T47D (cell line): ENCODE data around the gene SRGAP1.

Source experiments
- DNase-seq, 2 experiments: peaks; one replicate each; pipeline versions ENCODE4 v3.0.0 to v3.0.0-alpha.2; 2011 to 2012; ENCODE audit warnings: low read depth in 1 of 2, low spot score in 1 of 2
- JUND ChIP-seq: IDR thresholded peaks from 2 replicates; pipeline ENCODE4 v1.6.1; 2012; ENCODE audit warnings: low read depth
- in situ Hi-C: cut with HindIII; loops from 2 replicates; pipeline ENCODE4 v1.10.0; 2016; ENCODE audit warnings: low sequenced_read_pairs, low pct_unique_long_range_greater_than_20kb

The SRGAP1 gene

DNA sequence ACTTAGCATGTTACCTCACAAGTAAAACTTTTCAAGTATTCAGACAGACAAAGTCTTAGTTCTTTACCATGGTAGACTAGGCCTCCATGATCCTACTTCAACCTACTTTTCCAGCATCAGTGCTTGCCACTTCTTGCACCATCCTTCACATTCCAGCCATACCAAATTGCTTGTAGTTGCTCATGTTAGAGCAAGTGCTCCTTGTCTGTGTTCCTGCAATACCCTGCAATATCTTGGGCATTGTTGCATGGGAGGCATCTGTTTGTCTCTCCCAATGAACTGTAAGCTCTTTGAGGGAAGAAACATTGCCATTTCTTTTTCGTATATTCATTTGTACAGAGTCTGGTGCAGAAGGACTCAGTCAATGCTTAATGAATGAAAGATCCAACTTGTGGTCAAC is 78.0 kb downstream of the SRGAP1 start:
- in situ Hi-C loops: no loop called here
- DNase-seq: peak in 1 of 2 experiments; percentile 59
- no peak for TF ChIP-seq JUND

DNA sequence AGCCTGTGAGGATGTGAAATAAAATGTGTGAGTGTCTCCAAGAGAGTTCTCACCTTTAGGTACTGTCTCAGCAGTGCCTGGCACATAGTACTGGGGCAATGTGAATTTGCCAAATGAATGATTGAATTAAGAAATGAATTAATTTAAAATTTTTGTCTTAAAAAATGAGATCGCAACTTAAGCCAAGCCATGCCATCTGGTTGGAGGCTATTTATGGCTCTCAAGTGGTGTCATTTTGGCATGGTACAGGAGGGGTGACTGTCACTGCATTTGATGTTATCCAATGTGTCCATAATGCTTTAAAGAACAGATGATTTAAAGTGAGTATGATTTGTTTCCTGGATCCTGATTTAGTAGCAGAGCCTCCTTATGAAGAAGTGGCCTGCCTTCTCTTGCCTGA is 80.3 kb downstream of the SRGAP1 start:
- TF ChIP-seq JUND: no peak
- in situ Hi-C loops: no loop called here
- no peak for DNase-seq

DNA sequence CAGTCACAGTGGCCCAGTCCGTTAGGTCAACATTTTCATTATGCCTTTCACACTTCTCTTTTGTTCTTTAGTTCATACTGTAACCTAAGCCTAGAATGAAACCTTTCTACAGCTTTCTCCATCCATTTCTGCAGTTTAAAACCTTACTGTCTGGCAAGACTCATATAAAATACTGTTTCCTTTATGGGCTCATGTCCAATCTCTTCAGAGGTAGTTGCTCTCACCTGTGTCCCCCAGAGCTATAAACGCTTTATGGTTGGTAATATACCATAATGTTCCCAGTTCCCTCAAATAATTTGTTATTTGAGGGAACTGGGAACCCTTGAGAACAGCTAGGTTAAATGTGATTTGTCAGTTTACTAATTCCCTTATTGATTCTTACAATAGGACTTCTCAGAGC is 83.0 kb downstream of the SRGAP1 start:
- no peak for TF ChIP-seq JUND
- no peak for DNase-seq
- in situ Hi-C loops: no loop called here

DNA sequence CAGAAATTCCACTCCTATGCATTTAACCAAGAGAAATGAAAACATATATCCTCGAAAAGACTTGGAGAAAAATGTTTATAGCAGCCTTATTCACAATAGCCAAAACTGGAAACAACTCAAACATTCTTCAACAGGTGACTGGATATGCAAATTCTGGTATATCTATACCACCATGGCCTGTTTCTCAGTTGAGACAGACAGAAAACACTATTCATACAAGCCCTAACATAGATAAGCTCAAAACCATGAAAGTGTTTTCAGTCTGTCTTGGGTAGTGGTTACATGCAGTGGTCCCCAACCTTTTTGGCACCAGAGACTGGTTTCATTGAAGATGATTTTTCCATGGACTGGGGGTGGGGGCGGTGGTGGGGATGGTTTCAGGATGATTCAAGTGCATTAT is 83.8 kb downstream of the SRGAP1 start:
- DNase-seq: no peak
- no peak for TF ChIP-seq JUND
- in situ Hi-C loops: no loop called here

DNA sequence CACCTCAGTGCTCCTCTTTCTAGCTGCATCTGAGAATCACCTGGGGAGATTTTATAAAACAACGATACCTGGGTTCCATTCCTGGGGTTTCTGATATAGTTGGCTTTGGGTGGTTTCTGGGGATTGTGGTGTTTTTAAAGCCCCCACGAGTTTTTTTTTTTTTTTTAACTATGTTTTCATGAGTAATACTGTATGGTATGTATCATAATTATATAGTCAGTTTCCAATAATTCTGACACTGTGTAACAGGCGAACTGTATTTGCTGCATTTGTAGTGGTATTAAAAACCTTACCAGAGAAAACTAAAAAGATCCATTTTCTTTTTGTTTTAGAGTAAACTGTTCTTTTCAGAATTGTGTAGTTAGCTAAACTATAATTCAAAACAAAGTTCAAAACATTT is 84.9 kb downstream of the SRGAP1 start:
- TF ChIP-seq JUND: no peak
- in situ Hi-C loops: no loop called here

DNA sequence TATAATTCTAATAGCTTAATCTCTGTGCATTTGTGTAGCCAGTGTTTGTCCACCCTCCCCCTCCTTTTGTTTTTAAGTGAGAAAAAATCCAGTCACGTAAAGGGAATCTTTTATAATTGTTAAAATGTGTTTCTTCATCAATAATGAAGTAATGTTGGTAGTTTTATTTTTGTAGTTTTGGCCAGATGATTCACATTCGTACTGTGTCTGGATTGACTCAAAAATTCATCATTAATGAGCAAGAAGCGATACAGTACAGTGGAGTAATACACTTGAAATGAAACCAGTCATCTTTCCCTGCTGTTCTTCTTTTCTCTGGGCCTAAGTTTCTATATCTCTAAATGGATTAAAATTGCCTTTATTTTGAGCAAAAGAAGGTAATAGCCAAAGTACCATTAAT is 86.5 kb downstream of the SRGAP1 start:
- TF ChIP-seq JUND: no peak
- in situ Hi-C loops: no loop called here
- DNase-seq: no peak

More for the DNA sequence above, 84.9 kb downstream of the SRGAP1 start:
- no peak for DNase-seq

DNA sequence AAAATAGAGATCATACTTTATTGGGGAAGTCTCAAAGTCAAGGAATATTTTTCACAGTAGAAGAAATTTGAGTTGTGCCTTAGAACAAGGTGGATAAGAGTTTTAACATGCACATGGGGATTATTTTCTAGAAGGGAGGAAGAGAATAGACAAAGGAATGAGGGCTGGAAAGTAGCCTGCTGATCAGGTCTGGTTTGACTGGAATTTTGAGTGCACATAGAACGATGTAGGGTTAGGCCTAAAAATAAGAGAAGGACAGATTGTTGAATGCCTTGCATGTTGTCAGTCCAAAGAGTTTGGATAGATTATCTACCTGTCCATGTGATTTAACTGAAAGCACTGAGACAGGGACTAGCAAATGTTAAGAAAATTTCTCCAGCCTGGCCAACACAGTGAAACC is 87.2 kb downstream of the SRGAP1 start:
- peak in 1 of 2 experiments; percentile 26 for DNase-seq
- no peak for TF ChIP-seq JUND
- in situ Hi-C loops: no loop called here

DNA sequence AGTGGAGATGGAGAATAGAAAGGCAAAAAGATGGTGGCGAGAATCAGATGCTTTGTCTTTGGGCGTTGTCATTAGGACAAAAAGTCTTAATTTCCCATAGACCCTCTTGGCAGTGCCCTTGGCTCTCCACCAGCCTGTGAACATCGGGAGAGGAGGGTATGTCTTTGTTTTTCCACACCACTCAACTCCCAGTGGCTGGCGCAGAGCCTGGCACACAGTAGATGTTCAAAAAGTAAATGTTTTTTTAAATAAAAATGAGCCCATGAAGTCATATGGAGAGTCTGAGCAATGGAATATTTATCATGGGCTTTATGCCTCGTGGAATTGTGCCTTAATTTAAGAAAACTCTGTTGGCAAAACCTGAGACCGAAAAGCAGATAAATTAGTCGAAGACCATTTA is 90.4 kb downstream of the SRGAP1 start:
- in situ Hi-C loops: no loop called here
- DNase-seq: no peak
- no peak for TF ChIP-seq JUND

DNA sequence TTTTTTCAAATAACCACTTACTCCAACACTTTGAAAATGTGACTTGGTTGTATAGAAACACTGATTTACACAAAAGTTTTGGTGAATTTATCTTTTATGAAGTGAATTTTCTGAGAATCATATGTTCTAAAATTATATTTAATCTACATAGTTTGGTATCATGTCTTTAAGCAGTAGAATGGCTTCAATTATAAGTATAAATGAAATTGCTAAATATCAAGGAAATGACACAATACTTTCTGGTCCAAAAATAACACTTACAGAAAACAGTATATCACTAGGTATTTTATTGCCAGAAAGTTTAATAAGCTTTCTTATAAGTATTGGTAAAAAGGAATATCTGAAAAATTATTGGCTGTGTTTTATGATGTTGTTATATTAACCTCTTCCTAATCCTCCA is 90.9 kb downstream of the SRGAP1 start:
- TF ChIP-seq JUND: no peak
- no peak for DNase-seq
- in situ Hi-C loops: no loop called here

DNA sequence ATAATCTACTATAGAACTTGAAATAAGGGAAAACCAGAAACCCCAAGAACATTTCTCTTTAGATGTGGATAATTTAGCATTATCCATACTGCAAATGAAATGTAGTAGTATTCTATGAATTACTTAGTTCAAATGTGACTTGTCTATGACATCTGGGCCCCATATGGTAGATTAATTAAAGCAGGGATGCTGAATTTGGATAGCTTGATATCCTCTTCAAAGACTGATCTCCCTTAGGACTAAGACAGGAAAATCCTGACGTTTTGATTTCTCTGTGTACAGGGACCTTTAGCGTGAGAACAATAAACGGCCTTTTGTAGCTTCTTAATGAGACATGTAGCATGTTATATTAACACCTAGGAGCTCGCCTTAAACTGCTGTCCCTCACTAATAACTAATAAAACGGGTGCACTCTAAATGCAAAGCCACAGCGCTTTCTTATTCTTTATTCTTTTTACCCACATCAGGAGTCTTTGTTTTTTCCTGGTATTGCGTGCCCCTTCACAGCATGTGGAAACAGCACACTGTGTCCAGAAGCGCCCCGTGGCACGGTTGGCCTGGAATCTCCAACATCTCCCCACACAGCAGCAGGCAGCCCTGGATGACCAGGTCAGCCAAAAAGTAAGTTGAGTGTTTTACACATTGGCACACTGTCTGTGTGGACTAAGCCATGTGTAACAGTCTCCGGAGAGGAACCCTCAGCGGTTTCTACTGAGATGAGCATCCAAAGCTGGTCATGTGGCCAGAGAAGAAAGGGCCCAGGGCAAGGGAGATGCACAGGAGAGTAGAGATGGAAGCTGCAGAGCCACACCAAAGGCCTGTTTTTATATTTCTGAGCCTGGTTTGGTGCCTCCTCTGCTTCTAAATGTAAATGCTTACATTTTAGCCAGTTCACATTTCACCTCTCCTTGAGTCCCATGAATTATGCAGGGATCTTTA is 93.1 kb downstream of the SRGAP1 start:
- in situ Hi-C loops: no loop called here
- DNase-seq: no peak
- TF ChIP-seq JUND: no peak

DNA sequence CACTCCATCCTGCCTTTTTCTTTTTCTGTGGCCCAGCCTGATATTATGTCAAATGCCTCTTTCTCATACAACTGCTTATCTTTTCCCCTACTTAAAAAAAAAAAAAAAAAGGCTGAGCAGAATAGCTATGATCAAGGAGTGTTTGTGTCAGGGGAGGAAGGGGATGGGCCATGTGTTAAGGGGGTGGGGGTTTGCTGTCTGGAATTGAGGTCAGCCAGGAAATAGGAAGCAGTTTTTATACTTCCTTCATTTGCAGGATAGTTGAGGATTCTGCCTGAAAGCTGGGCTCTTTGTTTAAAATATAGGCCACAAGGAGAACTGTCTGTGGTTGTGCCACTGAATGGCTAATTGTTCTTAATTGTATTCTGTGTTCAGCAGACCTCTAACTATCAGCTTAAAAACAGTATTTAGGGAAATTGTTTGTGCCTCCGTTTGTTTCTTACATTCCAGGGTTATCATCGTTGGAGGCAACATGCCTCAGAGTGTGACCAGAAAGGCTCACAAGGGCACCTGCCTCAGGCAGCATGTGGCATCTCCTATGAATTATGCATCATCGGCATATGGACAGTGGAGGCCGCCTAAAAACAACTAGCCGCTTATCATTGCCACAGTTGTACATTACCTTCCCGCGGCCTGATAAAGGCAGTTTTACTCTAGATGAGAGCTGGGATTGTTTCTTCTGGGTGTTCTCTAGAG is 96.0 kb downstream of the SRGAP1 start:
- TF ChIP-seq JUND: no peak
- no peak for DNase-seq
- in situ Hi-C loops: no loop called here

DNA sequence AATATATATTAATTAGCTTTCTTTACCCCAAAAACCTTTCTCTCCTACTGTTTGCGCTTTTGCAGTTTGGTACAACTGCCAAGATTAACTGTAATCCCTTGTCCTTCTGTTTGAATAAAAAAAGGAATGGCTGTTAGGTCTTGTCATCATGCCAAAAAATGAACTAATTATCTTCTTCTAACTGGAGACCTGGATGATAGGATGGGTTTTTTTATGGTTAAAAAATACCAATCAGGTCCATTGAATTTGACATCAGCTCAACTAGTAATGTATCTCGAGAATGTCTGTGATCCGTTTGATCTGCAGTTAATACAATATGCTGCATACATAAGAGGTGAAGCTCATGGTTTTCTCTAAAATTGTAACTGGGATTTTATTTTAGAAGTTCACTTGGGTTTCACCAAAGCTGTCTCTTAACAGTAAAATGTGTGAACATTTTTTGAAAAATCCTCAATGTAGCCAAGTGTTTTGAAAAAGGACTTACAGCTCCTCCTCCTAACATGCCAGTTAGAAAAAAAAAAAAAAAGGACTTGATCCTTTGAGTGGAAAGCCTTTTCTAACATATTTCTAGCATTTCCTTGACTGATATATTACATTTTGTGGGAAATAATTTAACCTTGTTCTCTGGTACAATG is 96.8 kb downstream of the SRGAP1 start:
- in situ Hi-C loops: no loop called here

DNA sequence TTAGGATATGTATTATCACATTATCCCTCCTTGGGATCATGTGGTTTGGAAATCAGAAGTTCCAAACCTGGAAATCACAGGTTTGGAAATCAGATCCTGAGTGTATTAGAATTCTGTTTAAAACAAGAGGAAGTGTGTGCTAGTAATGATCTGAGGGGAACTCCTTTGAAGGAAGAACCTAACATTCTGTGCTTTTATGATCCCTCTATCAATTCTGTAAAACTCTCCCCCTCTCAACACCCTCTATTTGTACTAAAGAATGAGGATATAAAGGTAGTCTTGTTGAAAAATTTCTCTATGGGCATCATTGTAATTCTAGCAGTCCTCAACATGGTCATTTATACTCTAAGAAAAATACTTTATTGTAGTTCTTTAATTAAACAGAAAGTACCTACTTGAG is 97.4 kb downstream of the SRGAP1 start:
- TF ChIP-seq JUND: no peak
- no peak for DNase-seq
- in situ Hi-C loops: no loop called here

More for the DNA sequence above, 96.8 kb downstream of the SRGAP1 start:
- no peak for TF ChIP-seq JUND
- no peak for DNase-seq
